SK-N-SH treated with all-trans-retinoic acid at 6 μM for 48 hours (cell line): ENCODE results near the gene DDX41.

Source experiments
- ATAC-seq: fragments of 200-7000 bp; cut with Tn5 transposase; 3 replicates; pipeline ENCODE4 v1.9.1; 2020; ENCODE audit warnings: mild to moderate bottlenecking, moderate library complexity
- ARNTL ChIP-seq: fragments of 450-650 bp; formaldehyde crosslinking; IDR thresholded peaks from 2 replicates; pipeline ENCODE4 v1.5.0; 2020; ENCODE audit warnings: low read depth, mild to moderate bottlenecking, moderate library complexity, borderline replicate concordance
- BACH2 ChIP-seq: fragments of 250-450 bp; sonication (Bioruptor Pico); IDR thresholded peaks from 2 replicates; pipeline ENCODE4 v1.9.0; 2021; ENCODE audit warnings: mild to moderate bottlenecking, borderline replicate concordance
- CSDC2 ChIP-seq: fragments of 250-450 bp; sonication (Bioruptor Pico); IDR thresholded peaks from 2 replicates; pipeline ENCODE4 v1.5.0; 2020; ENCODE audit warnings: mild to moderate bottlenecking, moderate library complexity
- ESRRG ChIP-seq: fragments of 250-450 bp; sonication (Bioruptor Pico); IDR thresholded peaks from 2 replicates; pipeline ENCODE4 v1.6.1; 2021; ENCODE audit warnings: mild to moderate bottlenecking
- OSR1 ChIP-seq: fragments of 250-450 bp; sonication (Bioruptor Pico); IDR thresholded peaks from 2 replicates; pipeline ENCODE4 v1.8.0; 2022; ENCODE audit warnings: moderate library complexity, mild to moderate bottlenecking, inconsistent platforms
- POU6F1 ChIP-seq: fragments of 250-450 bp; sonication (Bioruptor Pico); IDR thresholded peaks from 2 replicates; pipeline ENCODE4 v1.8.0; 2021; ENCODE audit warnings: low read depth, mild to moderate bottlenecking, moderate library complexity, borderline replicate concordance
- RARB ChIP-seq: fragments of 250-450 bp; sonication (Bioruptor Pico); IDR thresholded peaks from 2 replicates; pipeline ENCODE4 v1.8.0; 2021; ENCODE audit warnings: mild to moderate bottlenecking, moderate library complexity
- SNAI2 ChIP-seq: fragments of 250-450 bp; sonication (Bioruptor Pico); IDR thresholded peaks from 2 replicates; pipeline ENCODE4 v1.5.0; 2020; ENCODE audit warnings: mild to moderate bottlenecking, moderate library complexity
- TCF4 ChIP-seq: fragments of 250-450 bp; sonication (Bioruptor Pico); IDR thresholded peaks from 2 replicates; pipeline ENCODE4 v1.8.0; 2021; ENCODE audit warnings: mild to moderate bottlenecking, moderate library complexity, borderline replicate concordance
- TOX ChIP-seq: fragments of 250-450 bp; sonication (Bioruptor Pico); IDR thresholded peaks from 2 replicates; pipeline ENCODE4 v1.8.0; 2021; ENCODE audit warnings: mild to moderate bottlenecking, moderate library complexity, borderline replicate concordance
- TSHZ2 ChIP-seq: fragments of 250-450 bp; sonication (Bioruptor Pico); IDR thresholded peaks from 2 replicates; pipeline ENCODE4 v1.5.0; 2020; ENCODE audit warnings: mild to moderate bottlenecking, moderate library complexity
- ZC3H10 ChIP-seq: fragments of 250-450 bp; sonication (Bioruptor Pico); IDR thresholded peaks from 2 replicates; pipeline ENCODE4 v1.5.1; 2021; ENCODE audit warnings: mild to moderate bottlenecking, moderate library complexity
- ZFP3 ChIP-seq: fragments of 250-450 bp; sonication (Bioruptor Pico); IDR thresholded peaks from 2 replicates; pipeline ENCODE4 v1.5.0; 2020; ENCODE audit warnings: mild to moderate bottlenecking, moderate library complexity
- ZFP30 ChIP-seq: fragments of 450-650 bp; formaldehyde crosslinking; IDR thresholded peaks from 2 replicates; pipeline ENCODE4 v1.5.0; 2022; ENCODE audit warnings: mild to moderate bottlenecking, moderate library complexity
- ZNF70 ChIP-seq: fragments of 450-650 bp; formaldehyde crosslinking; IDR thresholded peaks from 2 replicates; pipeline ENCODE4 v1.5.0; 2020; ENCODE audit warnings: mild to moderate bottlenecking, moderate library complexity
- ZNF8 ChIP-seq: fragments of 450-650 bp; formaldehyde crosslinking; IDR thresholded peaks from 2 replicates; pipeline ENCODE4 v1.5.0; 2020; ENCODE audit warnings: mild to moderate bottlenecking, moderate library complexity
- TF ChIP-seq, protein P1 (sequence below): fragments of 250-450 bp; sonication (Bioruptor Pico); IDR thresholded peaks from 2 replicates; pipeline ENCODE4 v1.5.1; 2021; ENCODE audit warnings: mild to moderate bottlenecking, moderate library complexity
- TF ChIP-seq, protein P2 (sequence below): fragments of 250-450 bp; sonication (Bioruptor Pico); IDR thresholded peaks from 2 replicates; pipeline ENCODE4 v1.5.1; 2020; ENCODE audit warnings: low read depth, mild to moderate bottlenecking, moderate library complexity

The DDX41 gene

DNA sequence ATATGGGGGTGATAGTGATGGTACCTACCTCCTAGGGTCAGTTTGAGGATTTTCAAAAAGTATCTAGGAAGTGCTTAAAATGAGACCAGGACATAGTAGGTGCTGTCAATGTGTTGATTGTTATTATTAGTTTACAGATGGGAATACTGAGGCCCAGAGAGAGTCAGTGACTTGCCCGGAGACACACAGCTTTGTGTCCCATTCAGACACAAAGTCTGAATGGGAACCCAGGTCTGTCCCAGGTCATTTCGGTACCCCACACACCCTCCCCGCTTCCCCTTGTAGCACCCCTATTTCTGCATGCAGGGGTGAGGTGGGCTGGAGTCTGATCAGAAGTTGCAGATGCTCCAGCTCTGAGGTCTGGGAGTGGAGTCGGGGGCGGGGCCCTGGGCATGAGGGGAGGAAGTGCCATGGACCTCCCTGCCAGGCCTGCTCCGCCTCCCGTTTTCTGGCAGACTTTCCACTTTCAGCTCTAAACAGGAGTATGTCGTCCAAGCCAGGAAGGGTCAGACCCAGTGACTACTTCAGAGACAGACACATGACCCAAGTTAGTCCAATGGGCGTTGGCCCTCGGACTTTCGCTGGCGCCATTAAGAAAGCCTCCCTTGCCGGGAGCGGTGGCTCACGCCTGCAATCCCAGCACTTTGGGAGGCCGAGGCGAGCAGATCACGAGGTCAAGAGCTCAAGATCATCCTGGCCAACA is 40.1 kb downstream of the DDX41 start:
- no peak for ATAC-seq

DNA sequence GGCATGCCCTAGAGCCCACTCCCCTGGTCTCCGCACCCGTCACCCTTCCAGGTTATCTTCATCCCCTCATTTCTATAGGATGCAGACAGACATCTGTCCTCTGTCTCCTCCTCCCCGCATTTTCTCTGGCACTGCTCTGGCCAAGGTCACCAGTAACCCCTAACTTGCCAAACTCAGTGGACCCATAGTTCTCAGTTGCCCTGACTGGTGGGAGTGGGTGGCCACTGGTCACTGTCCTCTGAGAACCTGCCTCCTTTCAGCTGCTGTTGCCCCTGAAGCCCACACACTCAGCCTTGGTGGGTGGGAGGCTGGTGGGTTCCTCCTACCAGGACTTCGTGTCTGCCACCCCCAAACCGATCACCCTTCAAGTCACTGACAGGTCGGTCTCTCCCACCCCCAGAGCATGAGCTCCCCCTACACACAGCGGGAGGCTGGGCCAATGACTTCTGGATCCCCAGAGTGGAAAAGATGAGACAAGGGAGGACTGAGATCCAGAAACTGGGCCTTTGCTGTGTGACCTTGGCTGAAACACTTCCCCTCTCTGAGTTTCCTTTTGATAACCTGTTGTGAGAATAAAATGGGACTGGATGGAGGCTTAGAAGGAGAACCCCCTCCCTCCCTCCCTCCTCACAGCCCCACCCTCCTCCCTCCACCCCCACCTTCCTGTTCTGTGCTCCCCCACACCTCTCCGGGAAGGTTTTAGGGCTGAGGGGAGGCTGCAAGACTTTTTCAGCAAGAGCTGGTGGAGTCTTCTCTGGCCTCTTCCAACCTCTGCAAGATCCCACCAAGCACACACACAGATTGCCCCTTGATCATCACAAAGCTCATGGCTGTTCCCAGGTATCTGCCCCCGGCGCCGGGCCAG is 41.0 kb downstream of the DDX41 start:
- TF ChIP-seq RARB: no peak
- no peak for TF ChIP-seq ZFP30
- no peak for TF ChIP-seq OSR1
- no peak for TF ChIP-seq POU6F1 (CRISPR knock-in tag)
- no peak for TF ChIP-seq ZC3H10 (CRISPR knock-in tag)
- no peak for TF ChIP-seq TCF4 (CRISPR knock-in tag)
- no peak for TF ChIP-seq TOX
- TF ChIP-seq ARNTL (CRISPR knock-in tag): no peak
- TF ChIP-seq ESRRG (CRISPR knock-in tag): no peak
- no peak for TF ChIP-seq ZFP3
- TF ChIP-seq ZNF70: no peak
- TF ChIP-seq, protein P1, sequence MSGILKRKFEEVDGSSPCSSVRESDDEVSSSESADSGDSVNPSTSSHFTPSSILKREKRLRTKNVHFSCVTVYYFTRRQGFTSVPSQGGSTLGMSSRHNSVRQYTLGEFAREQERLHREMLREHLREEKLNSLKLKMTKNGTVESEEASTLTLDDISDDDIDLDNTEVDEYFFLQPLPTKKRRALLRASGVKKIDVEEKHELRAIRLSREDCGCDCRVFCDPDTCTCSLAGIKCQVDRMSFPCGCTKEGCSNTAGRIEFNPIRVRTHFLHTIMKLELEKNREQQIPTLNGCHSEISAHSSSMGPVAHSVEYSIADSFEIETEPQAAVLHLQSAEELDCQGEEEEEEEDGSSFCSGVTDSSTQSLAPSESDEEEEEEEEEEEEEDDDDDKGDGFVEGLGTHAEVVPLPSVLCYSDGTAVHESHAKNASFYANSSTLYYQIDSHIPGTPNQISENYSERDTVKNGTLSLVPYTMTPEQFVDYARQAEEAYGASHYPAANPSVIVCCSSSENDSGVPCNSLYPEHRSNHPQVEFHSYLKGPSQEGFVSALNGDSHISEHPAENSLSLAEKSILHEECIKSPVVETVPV (CRISPR knock-in tag): no peak
- TF ChIP-seq TSHZ2: no peak
- no peak for TF ChIP-seq CSDC2 (CRISPR knock-in tag)
- TF ChIP-seq, protein P2, sequence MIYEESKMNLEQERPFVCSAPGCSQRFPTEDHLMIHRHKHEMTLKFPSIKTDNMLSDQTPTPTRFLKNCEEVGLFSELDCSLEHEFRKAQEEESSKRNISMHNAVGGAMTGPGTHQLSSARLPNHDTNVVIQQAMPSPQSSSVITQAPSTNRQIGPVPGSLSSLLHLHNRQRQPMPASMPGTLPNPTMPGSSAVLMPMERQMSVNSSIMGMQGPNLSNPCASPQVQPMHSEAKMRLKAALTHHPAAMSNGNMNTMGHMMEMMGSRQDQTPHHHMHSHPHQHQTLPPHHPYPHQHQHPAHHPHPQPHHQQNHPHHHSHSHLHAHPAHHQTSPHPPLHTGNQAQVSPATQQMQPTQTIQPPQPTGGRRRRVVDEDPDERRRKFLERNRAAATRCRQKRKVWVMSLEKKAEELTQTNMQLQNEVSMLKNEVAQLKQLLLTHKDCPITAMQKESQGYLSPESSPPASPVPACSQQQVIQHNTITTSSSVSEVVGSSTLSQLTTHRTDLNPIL (CRISPR knock-in tag): no peak
- no peak for TF ChIP-seq BACH2
- ATAC-seq: no peak

More for the DNA sequence above, 40.1 kb downstream of the DDX41 start:
- no peak for TF ChIP-seq ZNF70
- TF ChIP-seq ZNF8 (CRISPR knock-in tag): no peak
- TF ChIP-seq, protein P1 (CRISPR knock-in tag): no peak
- no peak for TF ChIP-seq SNAI2 (CRISPR knock-in tag)
- TF ChIP-seq ZFP30: no peak
- no peak for TF ChIP-seq TSHZ2
- TF ChIP-seq OSR1: no peak
- no peak for TF ChIP-seq TOX
- TF ChIP-seq CSDC2 (CRISPR knock-in tag): no peak
